Keratinocyte (primary cell): ENCODE data around the gene DDR2. TPM values are rescaled to one million over a fixed set of nuclear protein-coding genes. Genes with fewer than 3 reads are reported as not detected.

Experiments
- DNase-seq: peaks from one replicate; pipeline ENCODE4 v3.0.0-alpha.2; 2011; ENCODE audit warnings: low read depth, missing footprints, low spot score
- FAIRE-seq: peaks from 2 replicates; lab custom pipeline; 2011; peaks lifted over from hg19 to GRCh38; lab: Jason Lieb, UNC
- H2AFZ ChIP-seq: 2 replicates; pipeline ENCODE4 v1.6.0; 2012; ENCODE audit warnings: low read length, control low read depth, inconsistent platforms; ENCODE audit not compliant: control insufficient read depth
- H3K27ac ChIP-seq: 2 replicates; pipeline ENCODE4 v1.5.1; 2011; ENCODE audit warnings: low read length; ENCODE audit not compliant: control insufficient read depth, insufficient read depth
- H3K27me3 ChIP-seq: 3 replicates; pipeline ENCODE4 v1.6.0; 2011; ENCODE audit warnings: low read length; ENCODE audit not compliant: control insufficient read depth, insufficient read depth; ENCODE audit errors: extremely low read depth
- H3K36me3 ChIP-seq, 2 experiments: 2 replicates in 1 of 2; 3 replicates in 1 of 2; pipeline ENCODE4 v1.5.1; 2011; ENCODE audit warnings: low read length in 2 of 2, mild to moderate bottlenecking in 1 of 2; ENCODE audit not compliant: control insufficient read depth in 2 of 2, insufficient read depth in 2 of 2; ENCODE audit errors: extremely low read depth in 1 of 2
- H3K4me1 ChIP-seq: 3 replicates; pipeline ENCODE4 v1.5.1; 2011; ENCODE audit warnings: low read length; ENCODE audit not compliant: control insufficient read depth, insufficient read depth; ENCODE audit errors: extremely low read depth
- H3K4me2 ChIP-seq: 3 replicates; pipeline ENCODE4 v1.6.0; 2011; ENCODE audit warnings: low read depth, low read length; ENCODE audit not compliant: control insufficient read depth, insufficient read depth; ENCODE audit errors: extremely low read depth
- H3K4me3 ChIP-seq, 3 experiments: fragments of 200-600 bp in 1 of 3; sonication (generic) in 1 of 3; 2 replicates in 2 of 3; 3 replicates in 1 of 3; pipeline ENCODE4 v1.5.1; 2011 to 2016; ENCODE audit warnings: low read length in 3 of 3, mild to moderate bottlenecking in 3 of 3, control low read depth in 2 of 3, inconsistent platforms in 1 of 3, low read depth in 1 of 3, mixed read lengths in 1 of 3, mixed run types in 1 of 3, moderate library complexity in 1 of 3; ENCODE audit not compliant: control insufficient read depth in 2 of 3, insufficient read depth in 2 of 3; ENCODE audit errors: extremely low read depth in 1 of 3
- H3K79me2 ChIP-seq: 2 replicates; pipeline ENCODE4 v1.6.0; 2012; ENCODE audit warnings: low read length; ENCODE audit not compliant: control insufficient read depth, insufficient read depth
- H3K9ac ChIP-seq: 3 replicates; pipeline ENCODE4 v1.6.0; 2011; ENCODE audit warnings: low read length; ENCODE audit not compliant: control insufficient read depth, insufficient read depth; ENCODE audit errors: extremely low read depth
- H3K9me1 ChIP-seq: 3 replicates; pipeline ENCODE4 v1.6.0; 2011; ENCODE audit warnings: low read length; ENCODE audit not compliant: control insufficient read depth, insufficient read depth; ENCODE audit errors: extremely low read depth
- H3K9me3 ChIP-seq: 2 replicates; pipeline ENCODE4 v1.5.1; 2012; ENCODE audit warnings: low read depth, low read length; ENCODE audit not compliant: control insufficient read depth
- H4K20me1 ChIP-seq: 3 replicates; pipeline ENCODE4 v1.6.0; 2011; ENCODE audit warnings: low read length; ENCODE audit not compliant: control insufficient read depth, insufficient read depth; ENCODE audit errors: extremely low read depth
- CTCF ChIP-seq, 3 experiments: IDR thresholded peaks in 1 of 3; conservative IDR thresholded peaks in 1 of 3; optimal IDR thresholded peaks in 1 of 3; 2 replicates in 2 of 3; 3 replicates in 1 of 3; pipeline versions ENCODE3 to v1.5.1; 2011; ENCODE audit warnings: low read length in 3 of 3, mild to moderate bottlenecking in 3 of 3, moderate library complexity in 2 of 3, control low read depth in 1 of 3, inconsistent platforms in 1 of 3; ENCODE audit not compliant: insufficient read depth in 2 of 3; ENCODE audit errors: extremely low read depth in 1 of 3
- EZH2 ChIP-seq: IDR thresholded peaks from one replicate; pipeline ENCODE4 v1.6.1; 2012; ENCODE audit warnings: inconsistent platforms, mild to moderate bottlenecking, low read length, moderate library complexity
- dilution Hi-C: fragments of 300-500 bp; cut with MboI; formaldehyde crosslinking; loops from one replicate; pipeline ENCODE4 v1.7.0; 2020; ENCODE audit warnings: low sequenced_read_pairs; ENCODE audit not compliant: extremely low pct_ligation_motif_present
- polyA plus RNA-seq, 5 experiments: library from polyadenylated mRNA; depleted of rRNA in 3 of 5; stranded (reverse) in 3 of 5; stranded (forward) in 1 of 5; unstranded in 1 of 5; fragments of >200 nt; gene quantifications; 1 replicate in 1 of 5; 2 replicates in 3 of 5; 3 replicates in 1 of 5; pipeline versions ENCODE4 v1.2.1 to v1.2.3, GENCODE V29; 2011 to 2012; ENCODE audit warnings: missing spikeins in 2 of 5, low read depth in 1 of 5, low replicate concordance in 1 of 5

DDR2 gene
- polyA plus RNA-seq, 1 donor (not counting 4 experiments of a cell fraction or from before 2014, with no cell fraction given) = 0.39 TPM

- TF ChIP-seq EZH2 = no peak
- no peak overlapping the region for H3K9ac ChIP-seq
- no peaks in the 10 kb centered on the region for H3K9me3 ChIP-seq
- H3K36me3 ChIP-seq = no peaks in the 10 kb centered on the region
- FAIRE-seq = no peak
- H3K4me3 ChIP-seq = no peak overlapping the region
- H3K4me1 ChIP-seq = no peaks in the 10 kb centered on the region
- H3K4me2 ChIP-seq = no peak overlapping the region
- no peaks in the 10 kb centered on the region for H3K79me2 ChIP-seq
- no peak overlapping the region for H2AFZ ChIP-seq
- dilution Hi-C loops = no loop called here
- no peak for DNase-seq
- no peaks in the 10 kb centered on the region for H3K27me3 ChIP-seq
- H3K9me1 ChIP-seq = no peaks in the 10 kb centered on the region
- no peak overlapping the region for H3K27ac ChIP-seq
- no peaks in the 10 kb centered on the region for H4K20me1 ChIP-seq
Measured at GRCh38 chr1:162667381-162668080, 35.3 kb downstream of the DDR2 start.

- Histone ChIP-seq H3K9ac (no peak overlapping the region), H4K20me1 (no peaks in the 10 kb centered on the region), H3K9me1 (no peaks in the 10 kb centered on the region), H3K27me3 (no peaks in the 10 kb centered on the region), H3K4me3 (no peak overlapping the region), H3K36me3 (no peaks in the 10 kb centered on the region), H3K4me2 (no peak overlapping the region), H3K27ac (no peak overlapping the region), H3K79me2 (no peaks in the 10 kb centered on the region), H3K4me1 (no peaks in the 10 kb centered on the region), H2AFZ (no peak overlapping the region), H3K9me3 (no peaks in the 10 kb centered on the region)
- dilution Hi-C loops = no loop called here
- no peak for DNase-seq
- TF ChIP-seq EZH2 (no peak), CTCF (optimal IDR thresholded peaks at IDR 0.05 in 1 of 3, IDR thresholded peaks at IDR 0.05 in 1 of 3, conservative IDR thresholded peaks at IDR 0.05 in 1 of 3; ENCODE audit: extremely low read depth in 1 of 3, insufficient read depth in 2 of 3, low read length in 3 of 3) (no peak)
- no peak for FAIRE-seq
Measured at GRCh38 chr1:162670928-162671663, 38.8 kb downstream of the DDR2 start.
